Brain microvascular endothelial cell (primary cell): ENCODE measurements around the gene TEX51.

ENCODE experiments used
- DNase-seq: peaks from one replicate; pipeline ENCODE4 v3.0.0-alpha.2; 2020
- H3K27ac ChIP-seq: fragments of 250-450 bp; sonication (Bioruptor Pico); 2 replicates; pipeline ENCODE4 v1.5.1; 2020; ENCODE audit warnings: mild to moderate bottlenecking, moderate library complexity
- H3K27me3 ChIP-seq: fragments of 250-450 bp; sonication (Bioruptor Pico); replicated peaks from 2 replicates; pipeline ENCODE4 v1.5.1; 2020; ENCODE audit warnings: mild to moderate bottlenecking
- H3K36me3 ChIP-seq: fragments of 250-450 bp; sonication (Bioruptor Pico); replicated peaks from 2 replicates; pipeline ENCODE4 v1.5.1; 2020; ENCODE audit warnings: mild to moderate bottlenecking
- H3K4me3 ChIP-seq: 2 replicates; pipeline ENCODE4 v1.5.1; 2011; ENCODE audit warnings: low read depth, mild to moderate bottlenecking, control low read depth, low read length, moderate library complexity
- CTCF ChIP-seq: IDR thresholded peaks from 2 replicates; pipeline ENCODE4 v1.5.1; 2011; ENCODE audit warnings: low read depth, mild to moderate bottlenecking, moderate library complexity, low read length, control low read depth, inconsistent platforms; ENCODE audit errors: missing control alignments
- in situ Hi-C: cut with HindIII; loops from 2 replicates; pipeline ENCODE4 v1.10.0; 2017; ENCODE audit warnings: low sequenced_read_pairs, low pct_ligation_motif_present

The TEX51 gene

GRCh38 chr2:126858436-126858835 lies 40.3 kb upstream of the TEX51 start:
- no peak for TF ChIP-seq CTCF
- Histone ChIP-seq H3K27me3 (no peaks in the 10 kb centered on the region), H3K4me3 (no peak overlapping the region), H3K27ac (no peak overlapping the region), H3K36me3 (no peaks in the 10 kb centered on the region)
- in situ Hi-C loops = no loop called here
- DNase-seq = no peak

- H3K27me3 ChIP-seq = no peaks in the 10 kb centered on the region
- TF ChIP-seq CTCF = no peak
- no peak for DNase-seq
- in situ Hi-C loops = no loop called here
- no peak overlapping the region for H3K4me3 ChIP-seq
- no peaks in the 10 kb centered on the region for H3K36me3 ChIP-seq
- H3K27ac ChIP-seq = no peak overlapping the region
These were observed 39.7 kb upstream of the TEX51 start for GRCh38 chr2:126858991-126859390.

- no peak for DNase-seq
- Histone ChIP-seq H3K4me3 (no peak overlapping the region), H3K27ac (no peak overlapping the region), H3K36me3 (no peaks in the 10 kb centered on the region), H3K27me3 (no peaks in the 10 kb centered on the region)
- TF ChIP-seq CTCF = no peak
- in situ Hi-C loops = no loop called here
These were observed 39.1 kb upstream of the TEX51 start for GRCh38 chr2:126859631-126860030.

GRCh38 chr2:126860385-126860784 lies 38.3 kb upstream of the TEX51 start:
- no peak overlapping the region for H3K27ac ChIP-seq
- no peak overlapping the region for H3K4me3 ChIP-seq
- no peaks in the 10 kb centered on the region for H3K27me3 ChIP-seq
- no peak for DNase-seq
- in situ Hi-C loops = no loop called here
- H3K36me3 ChIP-seq = no peaks in the 10 kb centered on the region
- peak; percentile 1 for TF ChIP-seq CTCF

GRCh38 chr2:126862730-126863129 lies 36.0 kb upstream of the TEX51 start:
- in situ Hi-C loops = no loop called here
- H3K36me3 ChIP-seq = no peaks in the 10 kb centered on the region
- H3K27me3 ChIP-seq = no peaks in the 10 kb centered on the region
- DNase-seq = no peak
- no peak overlapping the region for H3K27ac ChIP-seq
- TF ChIP-seq CTCF = no peak
- no peak overlapping the region for H3K4me3 ChIP-seq

- Histone ChIP-seq H3K4me3 (no peak overlapping the region), H3K27me3 (no peaks in the 10 kb centered on the region), H3K36me3 (no peaks in the 10 kb centered on the region), H3K27ac (no peak overlapping the region)
- no peak for TF ChIP-seq CTCF
- in situ Hi-C loops = no loop called here
- DNase-seq = no peak
These were observed 35.2 kb upstream of the TEX51 start for GRCh38 chr2:126863336-126864015.
